Stimulated activated CD4-positive, alpha-beta T cell treated with anti-CD3 and anti-CD28 coated beads, Interleukin-4, amount 100 ng/mL, for 1 hour (primary cell): Measurements from ENCODE around the gene RPL3.
"Not testable (repeated sequence)": the region's sequence is repeated elsewhere in the genome, so short reads cannot be mapped to it uniquely, and the experiment has no call there.

Experiments used
- DNase-seq: peaks from one replicate; pipeline ENCODE4 v3.0.0-alpha.2; 2020

The RPL3 gene

DNA sequence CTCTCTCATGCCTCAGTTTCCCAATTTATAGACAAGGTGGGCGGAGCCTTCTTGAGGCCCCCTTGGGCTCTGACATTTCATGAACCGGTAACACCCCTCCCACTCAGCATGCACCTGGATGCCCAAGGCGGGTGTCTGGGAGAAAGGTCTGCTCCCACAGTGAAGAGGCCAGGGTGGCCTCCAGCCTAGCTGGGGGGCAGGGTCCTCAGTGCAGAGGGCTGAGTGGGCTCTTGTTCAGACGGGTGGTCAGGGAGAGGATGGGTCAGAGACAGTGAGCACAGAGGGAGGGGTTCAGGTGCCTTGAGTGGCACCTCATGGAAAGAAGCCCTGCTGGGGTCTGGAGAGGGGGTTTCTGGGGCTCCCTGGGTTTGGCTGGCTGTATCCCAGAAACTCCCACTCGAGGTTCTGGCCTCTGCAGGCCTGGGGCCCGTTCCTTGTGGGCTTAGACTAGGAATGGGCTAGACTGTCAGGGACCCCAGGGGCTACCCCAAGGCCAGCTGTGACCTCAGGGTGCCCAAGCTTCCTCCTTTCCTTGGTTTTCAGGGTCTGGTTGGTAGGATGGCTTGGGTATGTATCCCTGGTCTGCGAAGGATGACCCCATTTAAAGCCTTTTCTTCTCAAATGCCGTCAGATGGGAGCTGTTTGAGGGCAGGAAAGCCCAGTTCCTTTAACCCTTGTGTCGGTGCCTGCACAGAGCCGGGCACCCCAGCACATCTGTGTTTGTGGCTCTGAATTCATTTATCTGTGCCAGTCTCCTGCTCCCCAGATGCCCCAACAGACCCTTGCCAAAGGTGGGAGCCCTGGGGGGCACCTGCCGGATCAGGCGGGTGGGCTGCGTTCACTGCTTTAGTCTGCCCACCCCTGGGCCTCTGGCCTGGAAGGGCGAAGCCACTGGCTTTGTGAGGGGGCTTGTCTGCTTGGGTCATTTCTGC is 31.6 kb upstream of the RPL3 start:
- no peak for DNase-seq

DNA sequence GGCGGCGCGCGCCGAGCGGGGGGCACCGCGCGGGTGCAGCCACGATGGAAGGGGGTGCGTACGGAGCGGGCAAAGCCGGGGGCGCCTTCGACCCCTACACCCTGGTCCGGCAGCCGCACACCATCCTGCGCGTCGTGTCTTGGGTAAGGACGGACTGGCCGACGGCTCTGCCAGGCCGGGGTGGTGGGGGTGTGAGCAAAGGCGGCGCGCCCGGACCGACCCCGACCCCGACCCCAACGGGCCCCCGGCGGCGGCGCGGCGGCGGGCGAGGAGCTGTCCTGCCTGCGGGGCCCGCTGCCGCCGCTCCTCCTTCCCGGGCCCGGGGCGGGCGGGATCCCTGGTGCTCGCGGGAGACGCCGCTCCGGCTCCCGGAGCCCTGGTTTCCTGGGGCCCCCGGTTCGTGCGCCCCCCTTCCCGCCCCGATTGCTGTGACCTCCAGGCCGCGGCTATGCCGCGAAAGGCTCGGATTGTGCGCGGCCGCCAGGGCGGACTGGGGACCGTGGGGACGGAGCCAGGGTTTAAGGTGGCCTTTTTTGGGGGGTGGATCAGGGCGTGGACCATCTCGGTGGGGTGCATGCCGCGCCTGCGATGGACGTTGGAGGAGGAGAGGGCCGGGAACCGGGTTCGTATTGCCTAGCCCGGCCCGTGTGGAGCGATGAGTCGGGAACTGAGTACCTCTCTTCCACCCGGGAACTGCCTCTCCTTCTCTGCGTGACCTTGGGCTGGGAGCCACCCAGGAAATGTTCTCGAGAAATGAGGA is 30.7 kb upstream of the RPL3 start, which contains the start of gene SYNGR1:
SYNGR1 (plus strand) TSS at position 25 of the 760 bp plus-strand sequence; CDS start at position 45, 20 bp downstream.
- peak; percentile 8 for DNase-seq

DNA sequence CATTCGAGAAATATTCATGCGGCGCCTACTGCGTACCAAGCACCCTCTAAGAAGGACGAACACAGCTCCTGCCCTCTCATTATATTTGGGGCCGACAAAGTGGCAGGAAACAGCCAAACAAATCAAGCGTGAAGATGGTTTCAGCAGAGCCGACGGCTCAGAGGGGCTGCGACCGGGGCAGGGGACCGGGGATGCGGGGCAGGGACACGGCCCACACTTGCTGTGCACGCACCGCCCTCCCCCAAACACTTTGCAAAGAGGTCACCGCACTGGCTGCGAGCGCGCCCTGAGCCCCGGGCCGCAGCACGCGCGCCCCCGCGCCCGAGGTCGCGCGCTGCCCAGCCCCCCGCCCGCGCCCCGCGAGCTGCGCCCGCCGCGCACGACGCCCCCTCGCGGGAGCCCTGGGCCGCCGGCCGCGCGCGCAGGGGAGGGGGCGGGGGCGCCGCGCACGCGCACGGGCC is 30.1 kb upstream of the RPL3 start:
- DNase-seq, result peak; percentile 24

DNA sequence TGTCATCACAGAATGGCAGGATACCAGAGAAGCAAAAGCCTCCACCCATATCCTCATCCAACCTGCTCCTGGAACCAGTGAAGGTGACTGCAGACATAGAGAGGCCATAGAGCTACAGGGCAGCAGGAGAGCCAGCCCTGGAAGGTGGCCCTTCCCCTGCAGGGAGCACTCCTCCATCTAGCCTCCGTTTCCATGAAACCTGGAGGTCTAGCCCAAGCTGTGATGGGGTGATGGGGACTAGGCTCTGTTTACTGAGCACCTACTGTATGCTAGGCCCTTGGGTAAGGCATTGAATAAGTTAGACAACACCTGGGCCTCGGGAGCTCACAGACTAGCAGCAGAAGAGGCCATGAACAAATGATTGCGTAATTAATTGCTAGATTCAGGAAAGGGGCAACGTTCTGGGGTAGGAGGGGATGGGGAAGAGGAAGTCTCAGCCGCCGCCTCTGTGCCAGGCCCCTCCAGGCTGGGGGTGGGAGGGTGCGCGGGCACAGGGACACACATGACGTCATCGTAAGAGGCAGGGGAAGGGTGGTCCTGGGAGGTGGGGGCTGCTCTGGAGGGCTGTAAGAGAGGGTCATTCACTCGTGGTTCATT is 29.6 kb upstream of the RPL3 start:
- no peak for DNase-seq

DNA sequence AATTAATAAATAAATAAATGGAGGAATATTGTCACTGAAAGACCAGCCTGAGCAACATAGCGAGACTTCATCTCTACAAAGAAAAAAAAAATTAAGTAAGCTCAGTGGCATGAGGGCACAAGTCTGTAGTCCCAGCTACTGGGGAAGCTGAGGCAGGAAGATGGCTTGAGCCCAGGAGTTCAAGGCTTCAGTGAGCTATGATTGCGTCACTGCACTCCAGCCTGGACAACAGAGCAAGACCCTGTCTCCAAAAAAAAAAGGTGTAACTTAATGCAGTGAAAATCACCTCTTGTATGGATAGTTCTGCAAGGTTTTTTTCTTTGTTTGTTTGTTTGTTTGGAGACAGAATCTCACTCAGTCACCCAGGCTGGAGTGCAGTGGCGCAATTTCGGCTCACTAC is 25.8 kb upstream of the RPL3 start:
- DNase-seq, result no peak

DNA sequence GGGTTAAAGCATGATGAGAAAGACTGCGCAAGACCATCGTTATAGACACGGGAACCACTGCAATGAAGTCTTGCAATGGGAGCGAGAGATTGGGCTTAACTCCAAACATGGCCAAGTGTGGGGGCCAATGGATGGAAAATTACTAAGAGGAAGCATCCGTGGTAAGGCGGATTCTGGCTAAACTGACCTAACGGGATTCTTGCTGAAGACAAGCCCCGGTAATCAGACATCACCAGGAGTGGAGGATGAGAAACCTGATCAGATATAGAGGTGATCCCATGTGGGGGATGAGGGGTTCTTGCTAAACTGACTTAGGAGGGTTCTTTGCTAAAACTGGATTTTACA is 24.6 kb upstream of the RPL3 start:
- no peak for DNase-seq

DNA sequence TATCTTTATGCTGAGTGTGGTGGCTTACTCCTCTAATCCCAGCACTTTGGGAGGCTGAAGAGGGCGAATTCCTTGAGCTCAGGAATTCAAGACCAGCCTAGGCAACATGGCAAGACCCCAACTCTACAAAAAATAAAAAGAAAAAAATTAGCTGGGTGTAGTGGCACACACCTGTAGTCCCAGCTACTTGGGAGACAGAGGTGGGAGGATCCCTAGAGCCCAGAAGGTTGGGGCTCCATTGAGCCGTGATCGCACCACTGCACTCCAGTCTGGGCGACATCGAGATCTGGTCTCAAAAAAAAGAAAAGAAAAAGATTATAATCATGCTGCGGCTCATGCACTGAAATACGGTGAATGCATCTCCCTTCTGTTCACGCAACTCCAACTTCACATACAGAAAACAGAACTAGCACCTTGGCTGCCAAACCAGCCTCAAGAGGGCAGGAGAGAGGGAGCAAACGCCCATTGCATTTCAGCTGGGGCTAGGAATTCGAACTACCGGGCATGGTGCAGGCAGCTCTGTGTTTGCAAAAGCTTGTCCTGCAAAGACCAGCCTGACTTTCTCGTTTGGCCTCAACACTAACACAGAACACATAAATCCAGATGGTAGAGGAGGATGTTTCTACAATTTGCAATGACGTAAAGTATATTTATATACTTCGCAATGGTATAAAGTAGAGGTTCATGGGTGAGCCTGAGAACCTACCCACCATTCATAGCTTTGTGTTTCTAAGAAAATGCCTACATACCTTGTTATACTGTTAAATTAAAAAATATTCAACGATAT is 24.0 kb upstream of the RPL3 start:
- DNase-seq, result peak; percentile 56

DNA sequence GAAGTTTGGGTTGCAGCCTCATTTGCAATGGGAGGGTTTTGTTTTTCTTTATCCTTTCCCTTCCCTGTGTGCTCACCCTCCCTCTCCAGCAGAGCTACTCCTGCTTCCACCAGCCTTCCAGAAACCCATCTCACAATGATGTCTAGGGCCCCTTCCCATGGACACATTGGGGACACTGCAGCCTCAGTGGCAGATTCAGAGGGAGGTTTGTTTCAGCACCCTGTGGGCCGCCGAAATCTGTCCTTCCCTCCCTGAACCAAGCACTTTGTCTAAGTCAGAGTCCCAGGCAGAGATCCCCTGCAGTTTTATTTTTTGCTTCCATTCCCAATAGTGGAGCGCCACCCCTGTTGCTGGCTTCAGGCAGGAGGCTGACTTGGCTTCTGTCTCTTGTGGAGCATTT is 21.8 kb upstream of the RPL3 start:
- no peak for DNase-seq

DNA sequence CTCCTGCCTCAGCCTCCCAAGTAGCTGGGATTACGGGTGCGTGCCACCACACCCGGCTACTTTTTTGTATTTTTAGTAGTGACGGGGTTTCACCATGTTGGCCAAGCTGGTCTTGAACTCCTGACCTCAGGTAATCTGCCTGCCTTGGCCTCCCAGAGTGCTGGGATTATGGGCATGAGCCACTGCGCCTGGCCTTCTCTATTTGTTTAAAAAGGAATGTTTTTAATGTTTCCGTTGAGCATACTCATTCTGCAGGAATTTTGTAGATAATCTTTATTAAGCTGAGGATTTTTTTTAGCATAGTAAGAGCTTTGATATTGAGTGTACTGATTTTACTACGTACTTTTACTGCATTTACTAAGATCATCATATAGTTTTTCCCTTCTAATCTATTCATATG is 20.4 kb upstream of the RPL3 start:
- DNase-seq, result not testable (repeated sequence)

DNA sequence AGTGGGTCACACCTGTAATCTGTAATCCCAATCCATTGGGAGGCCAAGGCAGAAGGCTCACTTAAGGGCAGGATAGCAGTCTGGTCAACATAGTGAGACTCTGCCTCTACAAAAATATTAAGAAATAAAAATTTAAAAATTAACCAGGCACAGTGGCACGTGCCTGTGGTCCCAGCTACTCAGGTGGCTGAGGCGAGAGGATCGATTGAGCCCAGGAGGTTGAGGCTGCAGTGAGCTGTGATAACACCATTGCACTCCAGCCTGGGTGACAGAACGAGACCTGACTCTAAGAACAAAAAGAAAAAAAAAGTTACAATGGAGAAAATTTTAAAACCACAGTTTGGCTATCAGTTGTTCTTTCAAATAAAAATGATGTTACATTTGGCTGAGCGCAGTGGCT is 17.0 kb upstream of the RPL3 start:
- no peak for DNase-seq

DNA sequence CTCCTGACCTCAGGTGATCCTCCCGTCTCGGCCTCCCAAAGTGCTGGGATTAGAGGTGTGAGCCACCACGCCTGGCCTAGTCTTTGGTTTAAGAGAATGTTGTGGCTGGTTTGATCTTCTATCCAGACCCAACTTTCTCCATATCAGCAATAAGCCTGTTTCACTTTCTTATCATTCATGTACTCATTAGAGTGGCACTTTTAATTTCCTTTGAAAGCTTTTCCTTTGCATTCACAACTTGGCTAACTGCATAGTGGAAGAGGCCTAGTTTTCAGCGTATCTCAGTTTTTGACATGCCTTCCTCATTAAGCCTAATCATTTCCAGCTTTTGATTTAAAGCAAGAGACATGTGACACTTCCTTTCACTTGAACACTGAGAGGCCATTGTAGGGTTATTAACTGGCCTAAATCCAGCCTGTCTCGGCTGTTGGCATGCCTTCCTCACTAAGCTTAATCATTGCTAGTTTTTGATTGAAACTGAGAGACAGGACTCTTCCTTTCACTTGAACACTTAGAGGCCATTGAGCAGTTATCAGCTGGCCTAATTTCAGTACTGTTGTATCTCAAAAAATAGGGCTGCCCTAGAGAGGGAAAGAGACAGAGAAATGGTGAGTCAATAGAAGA is 13.1 kb upstream of the RPL3 start:
- DNase-seq, result no peak

DNA sequence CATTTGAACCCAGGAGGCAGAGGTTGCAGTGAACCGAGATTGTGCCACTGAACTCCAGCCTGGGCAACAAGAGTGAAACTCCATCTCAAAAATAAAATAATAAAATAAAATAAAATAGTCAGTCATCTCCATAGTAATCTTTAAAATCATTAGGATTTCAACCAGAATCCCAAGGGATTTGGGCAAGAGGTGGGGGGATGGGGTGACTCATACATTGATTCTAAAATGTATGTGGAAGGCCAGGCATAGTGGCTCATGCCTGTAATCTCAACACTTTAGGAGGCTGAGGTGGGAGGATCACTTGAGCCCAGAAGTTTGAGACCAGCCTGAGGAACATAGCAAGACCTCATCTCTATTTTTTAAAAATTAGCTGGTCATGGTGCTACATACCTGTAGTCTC is 11.1 kb upstream of the RPL3 start:
- DNase-seq, result not testable (repeated sequence)

DNA sequence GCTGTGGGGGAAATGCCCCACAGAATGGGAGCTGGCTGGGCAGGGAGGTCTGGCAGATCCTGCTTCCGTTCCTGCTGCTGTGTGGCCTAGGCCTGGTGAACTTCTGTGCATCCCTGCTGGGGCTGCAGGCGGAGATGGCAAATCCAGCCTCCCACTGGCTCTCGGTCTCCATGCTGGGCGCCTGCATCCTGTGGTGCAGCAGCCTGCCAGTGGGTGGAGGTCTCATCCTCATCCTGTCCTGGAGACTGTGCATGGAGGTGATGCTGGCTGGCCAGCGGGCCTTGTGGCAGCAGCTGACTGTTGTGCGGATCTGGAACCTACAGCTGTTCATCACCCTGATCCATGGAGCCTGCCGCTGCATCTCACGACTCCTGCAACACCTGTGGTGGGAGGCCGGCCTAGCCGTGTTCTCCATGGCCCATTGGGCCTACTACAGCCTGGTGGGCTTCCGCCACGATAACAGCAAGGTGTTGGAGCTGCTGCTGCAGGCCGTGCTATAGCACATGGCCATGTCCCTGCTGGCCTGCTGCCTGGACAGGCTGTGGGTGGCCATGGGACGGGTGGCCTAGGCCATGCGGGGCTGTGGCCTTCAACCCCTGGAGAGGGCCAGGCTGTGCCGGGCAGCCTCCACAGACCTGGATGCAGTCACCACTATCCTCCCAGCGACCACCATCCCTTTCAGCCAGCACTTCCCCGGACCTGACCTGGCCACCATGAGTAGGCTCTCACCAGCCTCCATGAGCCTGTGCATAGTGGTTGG is 8.8 kb upstream of the RPL3 start:
- no peak for DNase-seq

DNA sequence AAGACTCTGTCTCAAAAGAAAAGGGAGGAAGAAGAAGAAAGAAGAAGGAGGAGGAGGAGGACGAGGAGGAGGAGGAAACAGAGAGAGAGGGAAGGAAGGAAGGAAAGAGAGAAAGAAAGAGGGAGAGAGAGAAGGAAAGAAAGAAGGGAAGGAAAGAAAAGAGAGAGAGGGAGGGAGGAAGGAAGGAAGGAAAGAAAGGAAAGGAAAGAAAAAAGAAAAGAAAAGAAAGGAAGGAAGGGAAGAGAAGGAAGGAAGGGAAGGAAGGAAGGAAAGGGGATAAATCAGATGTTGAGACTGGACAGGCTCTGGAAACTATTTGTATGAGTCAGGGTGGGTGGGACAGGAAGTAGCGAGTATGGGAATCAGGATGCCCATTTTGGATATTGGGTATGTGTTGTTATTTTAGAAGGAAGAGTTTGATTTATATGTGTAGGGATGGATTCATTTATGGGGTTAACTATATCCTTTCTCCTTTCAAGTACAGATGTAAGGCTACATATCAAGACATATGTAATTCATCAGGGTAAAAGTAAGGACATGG is 6.0 kb upstream of the RPL3 start:
- no peak for DNase-seq

DNA sequence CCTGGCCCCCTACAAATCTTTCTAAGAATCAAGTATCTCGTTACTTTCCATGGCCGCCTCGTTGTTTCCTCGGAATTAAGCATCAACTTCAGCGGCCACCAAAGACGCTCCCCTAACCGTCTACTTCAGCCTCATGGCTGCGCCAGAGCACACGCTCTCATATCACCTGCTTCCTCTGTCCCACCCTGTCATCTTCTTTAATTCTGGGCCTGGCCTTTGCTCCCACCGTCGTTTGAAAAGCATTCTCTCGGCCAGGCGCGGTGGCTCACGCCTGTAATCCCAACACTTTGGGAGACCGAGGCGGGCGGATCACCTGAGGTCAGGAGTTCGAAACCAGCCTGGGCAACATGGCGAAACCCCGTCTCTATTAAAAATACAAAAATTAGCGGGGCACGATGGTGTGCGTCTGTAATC is 1.2 kb upstream of the RPL3 start:
- DNase-seq, result not testable (repeated sequence)

DNA sequence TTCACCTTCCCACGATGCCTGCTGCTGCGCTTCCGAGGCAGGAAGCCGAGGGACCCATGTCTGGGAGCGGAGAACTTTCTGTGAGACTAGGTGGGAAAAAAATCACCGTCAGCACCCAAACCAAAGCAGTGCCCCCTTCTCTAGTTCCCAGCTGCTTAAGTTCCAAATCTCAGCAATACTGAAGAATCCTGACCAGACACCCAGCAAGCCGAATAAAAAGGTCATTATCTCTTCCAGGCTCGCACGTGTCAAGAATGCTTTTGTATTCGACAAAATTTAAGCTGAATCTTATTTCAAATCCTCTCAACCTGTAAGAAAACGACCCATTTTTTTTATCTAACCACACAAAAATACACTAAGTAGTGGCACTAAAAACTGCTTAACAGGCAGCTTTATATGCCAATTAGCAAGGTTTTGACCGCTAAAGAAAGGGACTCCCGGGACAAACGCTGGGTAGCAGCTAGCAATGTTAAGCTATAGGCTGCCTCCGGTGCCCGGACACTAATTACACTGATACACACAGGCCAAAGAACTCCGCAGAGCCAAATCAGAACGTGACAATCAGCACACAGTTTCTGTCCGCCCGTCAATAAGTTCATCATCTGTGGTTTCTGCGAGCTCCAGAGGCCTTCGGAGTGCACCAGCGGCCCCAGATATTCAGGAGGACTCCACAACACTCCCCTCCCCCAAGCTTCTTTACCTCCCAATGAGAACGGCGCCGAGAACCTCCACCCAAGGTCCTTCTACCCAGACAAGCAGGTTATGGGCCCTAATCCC is 728 bp downstream of the RPL3 start:
- DNase-seq, result peak; percentile 53

DNA sequence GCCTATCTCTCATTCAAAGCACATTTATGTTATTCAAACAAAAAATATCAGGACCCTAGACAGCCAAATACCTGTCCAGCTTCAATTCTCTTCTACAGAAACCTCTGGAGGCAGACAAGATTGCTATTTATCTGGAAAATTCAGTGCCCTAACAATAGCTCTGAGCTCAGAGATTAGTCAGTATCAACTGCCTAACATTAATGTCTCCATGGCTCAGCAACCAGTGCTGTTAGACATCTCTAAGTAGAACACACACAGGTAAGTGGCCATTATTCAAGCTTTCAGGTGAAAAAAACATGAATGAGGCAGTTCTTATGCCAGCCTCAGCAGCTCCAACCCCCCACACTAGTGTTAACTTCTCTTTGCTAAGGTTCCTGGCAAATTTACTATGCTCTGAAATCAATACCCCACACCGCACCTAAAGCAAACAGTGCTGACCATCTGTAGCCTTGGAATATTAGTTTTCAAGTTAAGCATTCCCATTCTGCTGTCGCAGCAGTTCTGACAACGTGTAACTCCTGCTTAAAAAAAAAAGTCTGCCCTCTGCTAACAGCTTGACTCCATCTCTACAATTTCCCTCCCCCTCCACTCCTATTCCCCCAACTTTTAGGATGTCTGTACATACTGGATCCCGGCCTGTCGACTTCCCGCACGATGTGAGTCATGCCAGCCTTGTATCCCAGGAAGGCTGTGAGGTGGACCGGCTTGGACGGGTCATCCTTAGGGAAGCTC is 1.5 kb downstream of the RPL3 start:
- DNase-seq, result no peak

DNA sequence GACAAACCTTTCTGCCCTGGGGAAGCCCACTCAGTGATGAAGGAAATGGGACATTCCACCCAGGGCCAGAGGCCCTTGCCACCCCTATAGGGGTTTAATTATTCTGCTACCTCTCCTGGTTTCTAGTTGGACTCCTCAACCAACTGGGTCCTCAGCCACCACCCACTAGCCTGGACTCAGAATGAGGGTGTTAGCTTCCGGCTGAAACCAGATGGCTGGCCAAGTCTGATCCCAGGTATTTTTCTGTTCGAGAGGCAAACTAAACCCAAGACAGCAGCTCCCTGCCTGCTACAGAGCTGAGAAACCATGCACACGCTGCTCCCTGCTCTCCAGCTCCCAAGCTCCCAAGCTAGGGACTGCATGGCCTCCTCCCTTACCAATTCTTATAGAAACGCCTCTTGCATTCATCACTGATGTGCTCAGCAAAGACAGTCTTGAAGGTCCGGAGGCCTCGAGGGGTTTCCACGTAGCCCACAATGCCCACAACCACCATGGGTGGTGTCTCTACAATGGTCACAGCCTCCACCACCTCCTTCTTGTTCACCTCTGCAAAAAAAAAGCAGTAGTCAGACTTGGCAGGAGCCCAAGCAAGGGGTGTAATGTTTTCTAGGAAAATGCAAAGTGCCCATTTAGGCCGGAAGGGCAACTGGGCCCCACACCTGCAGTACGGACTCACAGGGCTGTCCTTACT is 2.2 kb downstream of the RPL3 start:
- no peak for DNase-seq
